GM12891 (cell line): ENCODE results near the gene MIP.

Experiments used
- DNase-seq: peaks from one replicate; pipeline ENCODE4 v3.0.0; 2011; ENCODE audit warnings: low spot score; ENCODE audit not compliant: insufficient read length
- FAIRE-seq: peaks from 2 replicates; lab custom pipeline; 2011; peaks lifted over from hg19 to GRCh38; lab: Jason Lieb, UNC
- PAX5 ChIP-seq: IDR thresholded peaks from 2 replicates; pipeline ENCODE4 v1.6.1; 2011; ENCODE audit warnings: low read length, moderate library complexity, mild to moderate bottlenecking; ENCODE audit not compliant: insufficient read depth, severe bottlenecking
- POLR2A ChIP-seq: IDR thresholded peaks from 2 replicates; pipeline ENCODE4 v1.6.1; 2011; ENCODE audit warnings: low read depth, low read length, control low read depth
- POLR2AphosphoS5 ChIP-seq: IDR thresholded peaks from 2 replicates; pipeline ENCODE4 v1.6.1; 2011; ENCODE audit warnings: low read depth, low read length, control low read depth
- POU2F2 ChIP-seq: IDR thresholded peaks from 2 replicates; pipeline ENCODE4 v1.6.1; 2011; ENCODE audit warnings: low read depth, mild to moderate bottlenecking, control low read depth, low read length, moderate library complexity
- SPI1 ChIP-seq: IDR thresholded peaks from 2 replicates; pipeline ENCODE4 v1.6.1; 2011; ENCODE audit warnings: low read depth, low read length, control low read depth
- TAF1 ChIP-seq: IDR thresholded peaks from 2 replicates; pipeline ENCODE4 v1.6.1; 2011; ENCODE audit warnings: low read depth, low read length, control low read depth

The MIP gene

DNA sequence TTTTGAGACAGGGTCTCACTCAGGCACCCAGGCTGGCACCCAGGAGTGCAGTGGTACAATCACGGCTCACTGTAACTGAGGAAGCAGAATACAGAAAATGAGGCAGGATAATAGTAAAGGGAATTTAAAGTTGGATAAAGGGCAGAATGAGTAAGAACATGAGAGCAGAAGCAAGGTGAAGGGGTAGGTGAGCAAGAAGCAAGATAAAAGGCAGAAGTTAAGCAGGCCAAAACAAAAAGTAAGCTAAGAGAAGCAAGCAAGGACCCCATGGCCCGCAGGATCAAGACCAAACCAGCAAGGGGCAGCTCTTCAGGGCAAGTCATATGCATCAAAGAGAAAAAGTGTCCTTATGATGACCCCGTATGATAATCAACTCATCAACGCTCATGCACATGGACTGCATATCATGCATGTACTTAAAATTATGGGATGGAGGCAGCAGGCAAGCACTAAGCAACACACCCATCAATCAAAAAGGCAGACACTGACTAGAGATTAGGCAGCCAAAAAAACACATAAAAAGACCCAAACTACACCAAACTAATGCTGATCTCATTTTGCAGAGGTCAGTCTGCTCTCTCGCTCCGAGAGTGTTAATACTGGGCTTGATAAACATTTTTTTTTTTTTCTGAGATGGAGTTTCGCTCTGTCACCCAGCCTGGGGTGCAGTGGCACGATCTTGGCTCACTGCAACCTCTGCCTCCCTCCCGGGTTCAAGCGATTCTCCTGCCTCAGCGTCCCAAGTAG lies 16.9 kb downstream of the MIP start:
- FAIRE-seq: no peak
- no peak for DNase-seq
- TF ChIP-seq POLR2A (no peak), POU2F2 (no peak), SPI1 (no peak), TAF1 (no peak), PAX5 (no peak), POLR2AphosphoS5 (no peak)

DNA sequence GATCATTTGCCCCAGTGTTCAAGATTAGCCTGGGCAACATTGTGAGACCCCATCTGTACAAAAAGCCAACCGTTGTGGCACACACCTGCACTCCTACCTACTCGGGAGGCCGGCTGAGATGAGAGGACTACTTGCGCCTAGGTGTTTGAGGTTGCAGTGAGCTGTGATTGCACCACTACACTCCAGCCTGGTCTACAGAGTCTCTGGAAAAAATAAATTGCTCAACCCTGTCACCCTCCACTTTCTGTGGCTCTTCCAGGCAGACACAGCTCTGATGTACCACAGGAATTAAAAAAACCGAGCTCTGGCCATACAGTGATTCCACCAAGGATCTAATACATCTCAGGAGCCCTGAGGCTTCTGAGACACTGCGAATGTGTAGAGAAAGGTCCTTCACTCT lies 19.6 kb downstream of the MIP start:
- no peak for FAIRE-seq
- no peak for DNase-seq
- no peak for TF ChIP-seq PAX5
- no peak for TF ChIP-seq POU2F2
- TF ChIP-seq TAF1: no peak
- TF ChIP-seq POLR2A: no peak
- no peak for TF ChIP-seq POLR2AphosphoS5

DNA sequence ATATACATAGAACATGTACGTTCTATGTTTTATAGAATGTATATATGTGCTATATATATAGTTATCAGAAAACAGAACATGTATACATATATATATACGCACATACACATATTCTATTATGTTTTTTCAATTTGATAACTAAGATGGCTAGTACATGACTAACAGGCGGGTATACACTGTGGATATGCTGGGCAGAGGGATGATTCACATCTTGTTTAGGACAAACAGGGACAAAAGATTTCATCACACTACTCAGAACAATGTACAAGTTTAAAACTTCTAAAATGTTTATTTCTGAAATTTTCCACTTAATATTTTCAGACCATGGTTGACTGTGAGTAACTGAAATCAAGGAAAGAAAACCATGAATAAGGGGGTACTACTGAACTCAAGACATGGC lies 22.6 kb downstream of the MIP start:
- FAIRE-seq (no peak), DNase-seq (no peak)
- TF ChIP-seq TAF1 (no peak), POLR2A (no peak), POU2F2 (no peak), PAX5 (no peak), SPI1 (no peak)

DNA sequence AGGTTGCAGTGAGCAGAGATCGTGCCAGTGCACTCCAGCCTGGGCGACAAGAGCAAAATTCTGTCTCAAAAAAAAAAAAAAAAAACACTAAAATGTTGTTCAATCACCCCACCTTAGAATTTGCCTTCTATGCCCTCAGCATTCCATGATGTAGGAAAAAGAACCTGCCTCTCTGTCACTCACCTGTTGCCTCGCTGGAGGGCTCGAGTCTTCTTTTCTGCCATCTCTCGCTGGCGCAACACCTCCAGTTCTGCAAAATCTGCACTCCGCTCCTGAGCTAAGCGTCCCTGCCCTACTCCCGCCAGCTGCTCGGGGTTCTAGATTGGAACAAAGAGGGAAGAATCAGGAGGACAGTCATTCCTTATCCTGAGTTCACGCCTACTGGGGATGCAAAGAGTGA lies 23.2 kb downstream of the MIP start:
- FAIRE-seq: no peak
- DNase-seq: no peak
- no peak for TF ChIP-seq POU2F2
- no peak for TF ChIP-seq PAX5
- no peak for TF ChIP-seq POLR2A
- no peak for TF ChIP-seq TAF1
- no peak for TF ChIP-seq SPI1
- no peak for TF ChIP-seq POLR2AphosphoS5

DNA sequence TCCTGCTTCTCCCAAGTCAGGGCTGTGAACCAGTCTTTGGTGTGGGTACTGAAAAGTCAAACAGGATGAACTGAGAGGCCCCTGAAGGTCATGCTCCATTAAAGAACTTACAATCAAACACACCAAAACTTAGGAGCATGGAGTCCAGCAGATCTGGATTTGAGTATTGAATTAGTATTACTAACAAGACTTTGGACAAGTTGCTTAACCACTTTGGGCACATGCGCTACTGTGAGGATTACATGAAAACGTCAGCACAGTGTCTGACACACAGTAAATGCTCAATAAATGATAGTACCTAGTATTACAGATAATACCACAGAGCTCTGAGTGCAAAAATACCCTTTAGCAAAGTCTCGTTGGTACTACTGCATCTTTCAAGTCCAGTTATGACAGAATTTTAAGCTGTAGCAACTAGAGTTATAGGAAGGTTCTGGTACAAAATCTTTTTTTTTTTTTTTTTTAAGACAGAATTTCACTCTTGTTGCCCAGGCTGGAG lies 28.5 kb downstream of the MIP start:
- FAIRE-seq (no peak), DNase-seq (no peak)
- TF ChIP-seq PAX5: no peak
- TF ChIP-seq POLR2A: no peak
- no peak for TF ChIP-seq SPI1
- TF ChIP-seq POLR2AphosphoS5: no peak
- TF ChIP-seq TAF1: no peak
- no peak for TF ChIP-seq POU2F2

DNA sequence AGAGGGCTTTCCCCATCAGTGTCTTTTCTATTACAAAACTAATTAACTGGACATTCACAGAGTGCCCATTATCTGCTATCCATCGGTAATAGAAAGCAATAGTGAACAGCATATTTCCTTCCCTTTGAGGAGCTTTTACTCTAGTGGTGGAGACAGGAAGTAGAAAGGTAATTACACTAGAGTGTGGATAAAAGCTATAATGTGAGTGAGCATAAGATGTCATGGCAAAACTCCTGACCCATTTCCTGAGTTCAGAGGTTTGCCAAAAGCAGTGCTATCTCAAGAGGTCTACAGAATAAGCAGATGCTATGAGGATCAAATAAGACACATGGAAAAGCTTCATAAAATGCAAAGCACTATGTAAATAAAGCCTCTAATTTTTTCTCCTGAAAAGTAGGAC lies 29.3 kb downstream of the MIP start:
- DNase-seq (no peak), FAIRE-seq (no peak)
- TF ChIP-seq POU2F2: no peak
- TF ChIP-seq PAX5: no peak
- TF ChIP-seq POLR2AphosphoS5: no peak
- no peak for TF ChIP-seq SPI1
- TF ChIP-seq TAF1: no peak
- no peak for TF ChIP-seq POLR2A

DNA sequence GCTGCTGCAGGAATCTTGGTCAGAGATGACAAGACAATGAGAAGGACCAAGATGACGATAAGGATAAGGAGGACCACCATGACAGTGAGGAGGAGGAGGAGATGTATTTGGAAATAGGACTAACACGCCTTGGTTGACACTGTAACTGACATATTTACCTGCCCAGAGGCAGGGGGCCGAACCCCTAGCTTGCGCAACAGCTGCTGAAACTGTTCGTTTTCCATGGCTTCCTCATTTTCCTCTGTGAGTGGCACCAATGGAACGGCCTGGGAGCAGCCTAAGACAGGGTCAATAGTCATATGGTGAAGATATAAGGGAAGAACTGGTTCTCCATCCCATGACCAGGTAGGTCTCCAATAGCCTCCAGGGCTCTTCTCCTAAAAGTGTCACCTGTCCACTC lies 34.0 kb downstream of the MIP start:
- DNase-seq (no peak), FAIRE-seq (no peak)
- TF ChIP-seq SPI1: no peak
- TF ChIP-seq TAF1: no peak
- no peak for TF ChIP-seq POLR2A
- no peak for TF ChIP-seq PAX5
- TF ChIP-seq POLR2AphosphoS5: no peak
- TF ChIP-seq POU2F2: no peak

DNA sequence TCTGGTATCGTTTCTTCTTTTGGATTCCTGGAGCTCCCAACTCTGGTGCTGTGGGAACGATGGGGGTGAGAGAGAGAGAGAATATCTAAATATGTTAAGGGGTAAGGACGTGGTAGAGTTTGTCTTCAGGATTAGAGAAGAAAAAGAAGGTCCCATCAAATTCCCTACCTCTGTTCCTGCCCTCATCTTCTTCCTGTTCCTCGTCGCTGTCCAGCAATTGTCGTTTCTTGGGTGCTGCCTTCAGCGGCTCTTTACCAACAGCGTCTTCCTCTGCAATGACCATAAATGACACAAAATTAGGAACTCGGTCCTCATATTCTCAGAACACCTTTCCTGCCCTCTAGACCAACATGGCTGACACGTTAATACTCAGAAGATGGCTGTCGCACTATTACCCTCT lies 36.7 kb downstream of the MIP start:
- no peak for TF ChIP-seq SPI1
- DNase-seq (no peak), FAIRE-seq (no peak)

DNA sequence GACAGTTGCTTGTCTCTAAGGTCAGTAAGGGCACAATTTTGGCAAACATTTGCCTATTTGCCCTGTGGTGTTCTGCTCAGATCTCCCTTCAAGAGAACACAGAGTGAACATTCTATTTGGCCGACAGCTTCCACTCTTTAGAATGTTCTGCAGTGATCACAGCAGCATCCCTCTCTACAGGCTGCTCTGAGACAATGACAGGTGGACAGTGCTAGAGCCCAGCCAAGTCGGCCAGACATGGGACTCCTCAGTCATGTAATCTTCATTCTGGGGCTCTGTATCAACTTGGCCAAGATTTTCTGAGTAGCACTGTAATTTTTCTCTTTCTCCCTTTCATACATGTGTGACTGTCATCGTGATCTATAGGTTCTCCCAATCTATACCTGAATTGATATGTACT lies 40.1 kb downstream of the MIP start:
- no peak for DNase-seq
- TF ChIP-seq TAF1: no peak
- TF ChIP-seq POLR2AphosphoS5: no peak
- TF ChIP-seq SPI1: no peak
- TF ChIP-seq POU2F2: no peak
- no peak for TF ChIP-seq POLR2A
- TF ChIP-seq PAX5: no peak
- FAIRE-seq: no peak

DNA sequence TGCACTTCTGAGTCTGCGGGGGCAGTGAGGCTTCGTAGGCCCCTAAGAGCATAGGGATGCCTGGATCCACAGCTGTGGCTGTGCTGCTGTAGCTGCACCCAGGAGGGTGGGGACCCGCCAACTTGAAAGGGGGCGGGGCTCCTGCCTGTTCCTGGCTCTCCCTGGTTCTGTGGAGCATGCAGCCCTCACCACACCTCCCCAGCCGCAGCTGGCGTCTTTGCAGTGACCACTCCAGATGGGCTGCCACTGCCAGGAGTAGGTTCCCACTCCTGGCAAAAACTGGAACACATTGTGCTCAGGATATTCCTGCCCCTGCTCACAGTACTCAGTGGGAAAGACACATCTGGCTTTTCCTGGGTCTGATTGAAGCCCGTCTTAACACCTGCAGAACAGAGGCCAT lies 41.1 kb downstream of the MIP start:
- FAIRE-seq (no peak), DNase-seq (no peak)
- TF ChIP-seq PAX5 (no peak), POLR2AphosphoS5 (no peak), POU2F2 (no peak), SPI1 (no peak), TAF1 (no peak), POLR2A (no peak)
